Astrocyte (in vitro differentiated cells and primary cell): ENCODE data around the gene TRPM6. TPM values are rescaled to one million over a fixed set of nuclear protein-coding genes. Genes with fewer than 3 reads are reported as not detected.
"Not testable (repeated sequence)": the region's sequence is repeated elsewhere in the genome, so short reads cannot be mapped to it uniquely, and the experiment has no call there.

Experiments
- DNase-seq: peaks from one replicate; pipeline ENCODE4 v3.0.0-alpha.2; 2010; ENCODE audit warnings: low read depth
- FAIRE-seq: peaks from 2 replicates; lab custom pipeline; 2011; peaks lifted over from hg19 to GRCh38; lab: Jason Lieb, UNC
- H2AFZ ChIP-seq: 2 replicates; pipeline ENCODE4 v1.6.0; 2012; ENCODE audit warnings: low read depth, low read length, inconsistent platforms
- H3K27ac ChIP-seq: 2 replicates; pipeline ENCODE4 v1.5.1; 2011; ENCODE audit warnings: low read depth, low read length, inconsistent platforms
- H3K27me3 ChIP-seq: 2 replicates; pipeline ENCODE4 v1.6.0; 2011; ENCODE audit warnings: low read length, inconsistent platforms; ENCODE audit not compliant: insufficient read depth
- H3K36me3 ChIP-seq: 2 replicates; pipeline ENCODE4 v1.5.1; 2011; ENCODE audit warnings: low read length, inconsistent platforms; ENCODE audit not compliant: insufficient read depth
- H3K4me1 ChIP-seq: 2 replicates; pipeline ENCODE4 v1.5.1; 2011; ENCODE audit warnings: low read length, inconsistent platforms; ENCODE audit not compliant: insufficient read depth
- H3K4me2 ChIP-seq: 2 replicates; pipeline ENCODE4 v1.6.0; 2012; ENCODE audit warnings: low read length, inconsistent platforms
- H3K4me3 ChIP-seq: 2 replicates; pipeline ENCODE4 v1.5.1; 2011; ENCODE audit warnings: low read depth, mild to moderate bottlenecking, low read length, inconsistent platforms; ENCODE audit not compliant: insufficient read depth
- H3K79me2 ChIP-seq: 2 replicates; pipeline ENCODE4 v1.6.0; 2012; ENCODE audit warnings: mild to moderate bottlenecking, low read length, inconsistent platforms; ENCODE audit not compliant: insufficient read depth
- H3K9ac ChIP-seq: 2 replicates; pipeline ENCODE4 v1.6.0; 2012; ENCODE audit warnings: mild to moderate bottlenecking, low read length, inconsistent platforms
- H3K9me3 ChIP-seq: 2 replicates; pipeline ENCODE4 v1.5.1; 2012; ENCODE audit warnings: low read depth, mild to moderate bottlenecking, low read length, inconsistent platforms; ENCODE audit not compliant: insufficient read depth
- H4K20me1 ChIP-seq: 2 replicates; pipeline ENCODE4 v1.6.0; 2012; ENCODE audit warnings: low read length, inconsistent platforms; ENCODE audit not compliant: insufficient read depth
- H3K27ac Mint-ChIP-seq: one replicate; pipeline ENCODE4 v1.8.0; 2021; ENCODE audit warnings: mild to moderate bottlenecking, mixed read lengths; ENCODE audit not compliant: unreplicated experiment
- H3K27me3 Mint-ChIP-seq: one replicate; pipeline ENCODE4 v1.8.0; 2021; ENCODE audit warnings: low read depth, mixed read lengths; ENCODE audit not compliant: unreplicated experiment
- H3K36me3 Mint-ChIP-seq: one replicate; pipeline ENCODE4 v1.8.0; 2021; ENCODE audit warnings: low read depth, mixed read lengths; ENCODE audit not compliant: unreplicated experiment
- H3K4me1 Mint-ChIP-seq: one replicate; pipeline ENCODE4 v1.8.0; 2021; ENCODE audit warnings: low read depth, mixed read lengths; ENCODE audit not compliant: unreplicated experiment
- H3K4me3 Mint-ChIP-seq: one replicate; pipeline ENCODE4 v1.8.0; 2021; ENCODE audit warnings: mild to moderate bottlenecking, moderate library complexity, mixed read lengths; ENCODE audit not compliant: unreplicated experiment
- H3K9me3 Mint-ChIP-seq: one replicate; pipeline ENCODE4 v1.8.0; 2021; ENCODE audit warnings: mild to moderate bottlenecking, mixed read lengths; ENCODE audit not compliant: unreplicated experiment
- CTCF ChIP-seq: IDR thresholded peaks from 2 replicates; pipeline ENCODE4 v1.5.1; 2011; ENCODE audit warnings: low read depth, mild to moderate bottlenecking, inconsistent platforms, low read length, moderate library complexity; ENCODE audit not compliant: insufficient read depth
- EZH2 ChIP-seq: IDR thresholded peaks from 2 replicates; pipeline ENCODE4 v1.6.1; 2012; ENCODE audit warnings: mild to moderate bottlenecking, low read length, inconsistent platforms; ENCODE audit not compliant: insufficient read depth
- total RNA-seq: library from RNA; stranded (reverse); gene quantifications from 2 replicates; pipeline ENCODE4 v1.2.1, GENCODE V29; 2021

TRPM6 gene
- total RNA-seq, 1 donor from 2014 or later = 0.27 TPM

- Histone ChIP-seq H3K4me2 (no peak overlapping the region), H2AFZ (no peak overlapping the region), H3K27ac (no peak overlapping the region), H3K4me1 (no peaks in the 10 kb centered on the region), H3K4me3 (no peak overlapping the region), H3K9ac (no peak overlapping the region), H3K27me3 (no peaks in the 10 kb centered on the region), H3K79me2 (no peaks in the 10 kb centered on the region), H3K36me3 (no peaks in the 10 kb centered on the region), H4K20me1 (no peaks in the 10 kb centered on the region), H3K9me3 (no peaks in the 10 kb centered on the region)
- Mint-ChIP-seq H3K27ac (no peak overlapping the region), H3K27me3 (no peaks in the 10 kb centered on the region), H3K9me3 (no peaks in the 10 kb centered on the region), H3K4me1 (no peaks in the 10 kb centered on the region), H3K4me3 (no peak overlapping the region), H3K36me3 (no peaks in the 10 kb centered on the region)
- TF ChIP-seq EZH2 (no peak), CTCF (no peak)
- no peak for FAIRE-seq
- DNase-seq = no peak
These were observed 32.6 kb downstream of the TRPM6 start for GRCh38 chr9:74855072-74855471.

- not testable (repeated sequence) for H3K27me3 Mint-ChIP-seq, DNase-seq, H3K79me2 ChIP-seq, H3K27ac Mint-ChIP-seq, H4K20me1 ChIP-seq, H3K9me3 ChIP-seq, H3K27ac ChIP-seq, H3K36me3 Mint-ChIP-seq, H2AFZ ChIP-seq, H3K36me3 ChIP-seq, H3K4me3 Mint-ChIP-seq, H3K27me3 ChIP-seq, H3K9me3 Mint-ChIP-seq, H3K4me2 ChIP-seq, H3K4me3 ChIP-seq, FAIRE-seq, H3K9ac ChIP-seq, H3K4me1 ChIP-seq, H3K4me1 Mint-ChIP-seq
These were observed 34.7 kb downstream of the TRPM6 start for GRCh38 chr9:74853024-74853423.

GRCh38 chr9:74848153-74848525 is 39.6 kb downstream of the TRPM6 start:
- TF ChIP-seq EZH2 (no peak), CTCF (no peak)
- FAIRE-seq (no peak), DNase-seq (no peak)
- no peak overlapping the region for H3K9ac ChIP-seq
- no peak overlapping the region for H3K4me2 ChIP-seq
- no peaks in the 10 kb centered on the region for H4K20me1 ChIP-seq
- H3K4me1 ChIP-seq = no peaks in the 10 kb centered on the region
- Mint-ChIP-seq H3K27me3 (no peaks in the 10 kb centered on the region), H3K9me3 (peaks cover 4% of the 10 kb centered on the region), H3K4me3 (no peak overlapping the region), H3K4me1 (no peaks in the 10 kb centered on the region), H3K36me3 (no peaks in the 10 kb centered on the region), H3K27ac (no peak overlapping the region)
- H3K9me3 ChIP-seq = no peaks in the 10 kb centered on the region
- H3K4me3 ChIP-seq = no peak overlapping the region
- no peaks in the 10 kb centered on the region for H3K79me2 ChIP-seq
- H2AFZ ChIP-seq = no peak overlapping the region
- no peak overlapping the region for H3K27ac ChIP-seq
- H3K36me3 ChIP-seq = no peaks in the 10 kb centered on the region
- no peaks in the 10 kb centered on the region for H3K27me3 ChIP-seq
